HG02678 (cell line): Measurements from ENCODE around the gene NAV2.

Experiments used
- ATAC-seq: cut with Tn5 transposase; IDR thresholded peaks from one replicate; pipeline ENCODE4 v1.9.1; 2021; ENCODE audit warnings: mild to moderate bottlenecking, moderate library complexity; ENCODE audit not compliant: unreplicated experiment

The NAV2 gene

GRCh38 chr11:19742588-19743292, 30.1 kb downstream of the NAV2 start:
- ATAC-seq = peak; percentile 78

- no peak for ATAC-seq
Measured at GRCh38 chr11:19743622-19744021, 31.0 kb downstream of the NAV2 start.

- ATAC-seq = no peak
Measured at GRCh38 chr11:19744130-19744529, 31.5 kb downstream of the NAV2 start.

- no peak for ATAC-seq
Measured at GRCh38 chr11:19746086-19746485, 33.4 kb downstream of the NAV2 start.

- ATAC-seq = no peak
Measured at GRCh38 chr11:19747634-19748033, 35.0 kb downstream of the NAV2 start.

GRCh38 chr11:19751055-19751454, 38.4 kb downstream of the NAV2 start:
- ATAC-seq = no peak

- no peak for ATAC-seq
Measured at GRCh38 chr11:19753451-19754106, 40.9 kb downstream of the NAV2 start.

- no peak for ATAC-seq
Measured at GRCh38 chr11:19756675-19757475, 44.2 kb downstream of the NAV2 start.

- no peak for ATAC-seq
Measured at GRCh38 chr11:19759389-19759788, 46.8 kb downstream of the NAV2 start.

- no peak for ATAC-seq
Measured at GRCh38 chr11:19762266-19762665, 49.6 kb downstream of the NAV2 start.

- no peak for ATAC-seq
Measured at GRCh38 chr11:19763330-19763729, 50.7 kb downstream of the NAV2 start.

- ATAC-seq = no peak
Measured at GRCh38 chr11:19766206-19766605, 53.6 kb downstream of the NAV2 start.

GRCh38 chr11:19766810-19767209, 54.2 kb downstream of the NAV2 start:
- ATAC-seq = no peak

- ATAC-seq = no peak
Measured at GRCh38 chr11:19767627-19768151, 55.1 kb downstream of the NAV2 start.

- ATAC-seq = no peak
Measured at GRCh38 chr11:19768197-19768596, 55.6 kb downstream of the NAV2 start.

GRCh38 chr11:19768815-19769214, 56.2 kb downstream of the NAV2 start:
- ATAC-seq = no peak

GRCh38 chr11:19769820-19770219, 57.2 kb downstream of the NAV2 start:
- no peak for ATAC-seq

GRCh38 chr11:19770277-19770676, 57.6 kb downstream of the NAV2 start:
- no peak for ATAC-seq

GRCh38 chr11:19771463-19771862, 58.8 kb downstream of the NAV2 start:
- ATAC-seq = no peak

GRCh38 chr11:19772480-19772879, 59.8 kb downstream of the NAV2 start:
- ATAC-seq = no peak

- no peak for ATAC-seq
Measured at GRCh38 chr11:19774329-19774728, 61.7 kb downstream of the NAV2 start.
